Parathyroid adenoma (tissue), 2 donors: Measurements from ENCODE around the gene LCN9.

Experiments
- H2AFZ ChIP-seq: fragments of 300-600 bp; sonication (generic); one replicate; pipeline ENCODE4 v1.7.0; 2017; ENCODE audit warnings: antibody characterized with exemption, mild to moderate bottlenecking
- H3K27ac ChIP-seq: fragments of 300-600 bp; sonication (generic); one replicate; pipeline ENCODE4 v1.7.0; 2017
- H3K27me3 ChIP-seq: fragments of 300-600 bp; sonication (generic); one replicate; pipeline ENCODE4 v1.7.0; 2017; ENCODE audit warnings: low read length; ENCODE audit not compliant: control insufficient read depth, insufficient read depth
- H3K36me3 ChIP-seq: fragments of 300-600 bp; sonication (generic); one replicate; pipeline ENCODE4 v1.7.0; 2017; ENCODE audit warnings: low read length; ENCODE audit not compliant: control insufficient read depth, insufficient read depth
- H3K4me1 ChIP-seq: fragments of 300-600 bp; sonication (generic); one replicate; pipeline ENCODE4 v1.7.0; 2017; ENCODE audit warnings: control low read depth
- H3K4me2 ChIP-seq: fragments of 300-600 bp; sonication (generic); one replicate; pipeline ENCODE4 v1.7.0; 2017; ENCODE audit warnings: low read length
- H3K4me3 ChIP-seq: fragments of 300-600 bp; sonication (generic); one replicate; pipeline ENCODE4 v1.7.0; 2017; ENCODE audit warnings: low read depth, low read length
- H3K79me2 ChIP-seq: fragments of 300-600 bp; sonication (generic); one replicate; pipeline ENCODE4 v1.7.0; 2017; ENCODE audit warnings: control low read depth
- H3K9ac ChIP-seq: fragments of 300-600 bp; sonication (generic); one replicate; pipeline ENCODE4 v1.7.0; 2017; ENCODE audit warnings: mild to moderate bottlenecking
- H3K9me3 ChIP-seq: fragments of 300-600 bp; sonication (generic); one replicate; pipeline ENCODE4 v1.7.0; 2017; ENCODE audit warnings: low read length; ENCODE audit not compliant: control insufficient read depth
- CTCF ChIP-seq: fragments of 300-600 bp; sonication (generic); IDR thresholded peaks from one replicate; pipeline ENCODE4 v1.7.0; 2017; ENCODE audit warnings: antibody characterized with exemption, mild to moderate bottlenecking
- donor health status: primary hyperparathyroidism.

LCN9 gene

GRCh38 chr9:135698236-135698635 is 35.1 kb downstream of the LCN9 start:
- Histone ChIP-seq H3K4me3 (no peak overlapping the region), H3K79me2 (no peaks in the 10 kb centered on the region), H3K9me3 (no peaks in the 10 kb centered on the region), H2AFZ (no peak overlapping the region), H3K4me1 (no peaks in the 10 kb centered on the region), H3K27me3 (peaks cover 7% of the 10 kb centered on the region), H3K36me3 (no peaks in the 10 kb centered on the region), H3K27ac (no peak overlapping the region), H3K9ac (no peak overlapping the region), H3K4me2 (no peak overlapping the region)
- no peak for TF ChIP-seq CTCF

- Histone ChIP-seq H3K27me3 (peaks cover 7% of the 10 kb centered on the region), H3K4me2 (no peak overlapping the region), H3K27ac (no peak overlapping the region), H3K4me1 (no peaks in the 10 kb centered on the region), H3K79me2 (no peaks in the 10 kb centered on the region), H3K9me3 (no peaks in the 10 kb centered on the region), H3K4me3 (no peak overlapping the region), H2AFZ (no peak overlapping the region), H3K9ac (no peak overlapping the region), H3K36me3 (no peaks in the 10 kb centered on the region)
- TF ChIP-seq CTCF, result no peak
Observed at GRCh38 chr9:135698767-135699166, 35.7 kb downstream of the LCN9 start.

- H3K9me3 ChIP-seq, result no peaks in the 10 kb centered on the region
- no peak within 1 kb of the TSS for H3K4me2 ChIP-seq
- H3K9ac ChIP-seq, result no peak within 1 kb of the TSS
- no peak for TF ChIP-seq CTCF
- peaks cover 7% of the 10 kb centered on the region for H3K27me3 ChIP-seq
- no peaks in the 10 kb centered on the region for H3K79me2 ChIP-seq
- H3K36me3 ChIP-seq, result no peaks in the 10 kb centered on the region
- no peak within 1 kb of the TSS for H3K27ac ChIP-seq
- no peaks in the 10 kb centered on the region for H3K4me1 ChIP-seq
- no peak within 1 kb of the TSS for H3K4me3 ChIP-seq
- H2AFZ ChIP-seq, result no peak within 1 kb of the TSS
Observed at GRCh38 chr9:135699440-135699839, 36.3 kb downstream of the LCN9 start, which contains the start of gene SOHLH1. Gene SOHLH1, minus strand, starts transcription at chr9:135699481. Its CDS starts 14 bp downstream, at chr9:135699467.

GRCh38 chr9:135700525-135700924 is 37.4 kb downstream of the LCN9 start:
- Histone ChIP-seq H3K9ac (no peak overlapping the region), H2AFZ (no peak overlapping the region), H3K4me2 (no peak overlapping the region), H3K4me3 (no peak overlapping the region), H3K27ac (no peak overlapping the region), H3K9me3 (no peaks in the 10 kb centered on the region), H3K36me3 (no peaks in the 10 kb centered on the region), H3K27me3 (peaks cover 7% of the 10 kb centered on the region), H3K4me1 (no peaks in the 10 kb centered on the region), H3K79me2 (no peaks in the 10 kb centered on the region)
- TF ChIP-seq CTCF, result no peak
